ENCODE results near the gene HIPK2. TPM values are rescaled to one million over a fixed set of nuclear protein-coding genes. Genes with fewer than 3 reads are reported as not detected.

HIPK2 gene
- total RNA-seq, 4 donors from 2014 or later, result 13.6 to 21.8 (median 18.2) TPM

DNA sequence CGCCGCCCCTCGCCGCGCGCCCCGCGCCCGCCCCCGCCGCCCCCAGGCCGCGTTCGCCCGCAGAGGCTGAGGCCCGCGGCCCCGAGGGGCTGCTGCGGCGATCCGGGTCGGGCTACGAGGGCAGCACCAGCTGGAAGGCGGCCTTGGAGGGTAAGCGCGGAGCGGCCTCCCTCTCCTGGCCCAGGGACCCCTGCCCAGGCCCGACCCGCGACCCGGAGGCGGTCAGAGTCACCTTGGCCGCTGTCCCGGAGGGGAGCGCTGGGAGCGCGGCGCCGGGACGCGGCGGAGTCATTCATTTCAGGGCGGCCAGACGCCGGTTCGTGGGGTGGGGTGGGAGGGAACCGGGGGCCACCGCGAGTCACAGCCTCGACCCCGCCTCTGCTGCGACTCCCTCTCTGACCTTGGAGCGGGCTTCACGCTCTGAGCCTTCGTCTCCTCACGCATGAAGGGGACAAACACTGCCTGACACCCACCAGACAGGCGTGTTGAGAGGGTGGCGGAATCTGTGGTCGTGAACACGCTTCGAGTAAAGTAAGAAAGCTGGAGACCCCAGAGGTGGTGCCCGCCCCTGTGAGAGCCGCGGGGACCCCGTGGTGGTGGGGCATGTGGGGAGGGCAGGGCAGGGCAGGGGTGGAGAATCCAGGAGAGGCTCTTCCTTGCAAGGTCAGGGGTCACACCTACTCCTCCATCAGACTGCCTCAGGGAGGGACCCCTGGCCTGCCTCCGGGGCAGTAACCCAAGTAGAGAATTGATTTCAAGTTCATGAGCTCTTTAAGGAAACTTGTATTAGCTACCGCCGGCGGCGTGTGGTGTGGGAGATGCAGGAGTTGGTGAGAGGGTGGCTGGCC is 253.6 kb downstream of the HIPK2 start:
- H3K4me1 ChIP-seq, result peaks cover 10% of the 10 kb centered on the region

DNA sequence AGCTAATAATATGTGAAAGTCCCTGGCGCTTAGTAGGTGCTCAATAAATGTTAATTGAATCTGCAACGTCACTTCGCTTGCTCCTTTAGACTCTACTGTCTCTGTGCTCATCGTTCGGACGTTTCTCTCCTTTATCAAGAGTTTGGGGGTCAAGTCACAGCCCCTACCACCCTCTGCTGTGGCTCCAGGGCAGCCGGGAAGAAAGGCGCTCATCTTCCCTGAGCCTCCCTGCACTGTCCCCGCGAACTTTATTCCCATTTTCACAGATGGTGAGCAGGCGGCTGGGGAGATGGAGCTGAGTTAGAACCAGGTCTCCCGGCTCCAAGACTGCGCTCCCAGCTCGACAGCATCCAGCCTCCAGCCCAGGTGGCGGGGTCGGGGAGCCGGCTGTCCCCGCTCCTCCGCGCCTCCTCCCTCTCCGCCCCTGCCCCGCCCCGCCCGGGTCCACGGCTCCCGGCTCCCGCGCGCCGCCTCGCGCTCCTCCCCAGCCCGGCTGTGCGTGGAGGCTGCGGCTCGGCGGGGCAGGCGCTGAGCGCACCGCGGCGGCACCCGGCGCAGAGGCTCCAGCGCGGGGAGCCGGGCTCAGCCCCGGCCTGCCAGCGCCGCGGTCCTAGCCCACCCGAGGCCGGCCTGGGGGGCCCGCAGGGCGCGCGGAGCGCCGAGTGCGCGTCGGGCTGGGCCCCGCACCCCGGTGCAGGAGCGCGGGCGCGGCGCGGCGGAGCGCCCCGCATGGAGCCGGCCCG is 254.4 kb downstream of the HIPK2 start, which contains the start of gene CLEC2L:
Gene CLEC2L, plus strand, starts transcription at position 487 of the 743 bp plus-strand sequence. Its CDS starts 243 bp downstream, at position 730.
- no peak for TF ChIP-seq EP300 (IDR thresholded peaks at IDR 0.05)
- TF ChIP-seq, protein P1, sequence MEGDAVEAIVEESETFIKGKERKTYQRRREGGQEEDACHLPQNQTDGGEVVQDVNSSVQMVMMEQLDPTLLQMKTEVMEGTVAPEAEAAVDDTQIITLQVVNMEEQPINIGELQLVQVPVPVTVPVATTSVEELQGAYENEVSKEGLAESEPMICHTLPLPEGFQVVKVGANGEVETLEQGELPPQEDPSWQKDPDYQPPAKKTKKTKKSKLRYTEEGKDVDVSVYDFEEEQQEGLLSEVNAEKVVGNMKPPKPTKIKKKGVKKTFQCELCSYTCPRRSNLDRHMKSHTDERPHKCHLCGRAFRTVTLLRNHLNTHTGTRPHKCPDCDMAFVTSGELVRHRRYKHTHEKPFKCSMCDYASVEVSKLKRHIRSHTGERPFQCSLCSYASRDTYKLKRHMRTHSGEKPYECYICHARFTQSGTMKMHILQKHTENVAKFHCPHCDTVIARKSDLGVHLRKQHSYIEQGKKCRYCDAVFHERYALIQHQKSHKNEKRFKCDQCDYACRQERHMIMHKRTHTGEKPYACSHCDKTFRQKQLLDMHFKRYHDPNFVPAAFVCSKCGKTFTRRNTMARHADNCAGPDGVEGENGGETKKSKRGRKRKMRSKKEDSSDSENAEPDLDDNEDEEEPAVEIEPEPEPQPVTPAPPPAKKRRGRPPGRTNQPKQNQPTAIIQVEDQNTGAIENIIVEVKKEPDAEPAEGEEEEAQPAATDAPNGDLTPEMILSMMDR (IDR thresholded peaks at IDR 0.05), result no peak
- no peak for TF ChIP-seq POLR2AphosphoS5 (IDR thresholded peaks at IDR 0.05)
- no peak for TF ChIP-seq POLR2A (IDR thresholded peaks at IDR 0.05)
- Histone ChIP-seq H3K27ac (no peak within 1 kb of the TSS), H3K4me1 (peaks cover 10% of the 10 kb centered on the region), H3K4me3 (peak within 1 kb of the TSS; percentile 36), H3K9me3 (no peaks in the 10 kb centered on the region), H3K36me3 (no peaks in the 10 kb centered on the region), H3K27me3 (peaks cover 55% of the 10 kb centered on the region)
- no peak for DNase-seq (ENCODE audit: low spot score in 2 of 2)
- 13% methylated on average over 6 of the region's 75 CpGs for WGBS

More for the DNA sequence above, 253.6 kb downstream of the HIPK2 start:
- Histone ChIP-seq H3K27ac (no peak overlapping the region), H3K9me3 (no peaks in the 10 kb centered on the region), H3K36me3 (no peaks in the 10 kb centered on the region), H3K4me3 (peak overlapping the region; percentile 31), H3K27me3 (peaks cover 55% of the 10 kb centered on the region)
- no peak for DNase-seq (ENCODE audit: low spot score in 2 of 2)
- TF ChIP-seq POLR2AphosphoS5 (IDR thresholded peaks at IDR 0.05), result no peak
- no peak for TF ChIP-seq POLR2A (IDR thresholded peaks at IDR 0.05)
- TF ChIP-seq, protein P1 (IDR thresholded peaks at IDR 0.05), result no peak
- TF ChIP-seq EP300 (IDR thresholded peaks at IDR 0.05), result no peak
- 85% methylated on average over 19 of the region's 70 CpGs for WGBS

DNA sequence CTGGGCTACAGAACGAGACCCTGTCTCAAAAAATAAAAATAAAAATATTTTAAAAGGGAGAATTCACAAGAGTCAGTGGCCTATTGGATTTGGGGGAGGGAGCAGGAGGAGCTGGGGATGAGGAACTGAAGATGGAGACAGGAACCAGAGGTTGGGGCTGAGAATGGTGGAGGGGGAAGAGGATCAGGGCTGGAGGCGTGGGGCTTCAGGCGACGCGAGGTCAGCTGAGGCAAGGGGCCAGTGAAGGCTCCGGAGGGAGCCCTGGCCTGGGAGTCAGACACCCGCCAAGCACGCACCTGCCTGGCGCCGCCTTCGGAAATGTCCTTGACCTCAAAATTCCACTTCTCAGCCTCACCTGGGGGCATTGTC is 255.0 kb downstream of the HIPK2 start:
- Histone ChIP-seq H3K4me1 (peaks cover 10% of the 10 kb centered on the region), H3K9me3 (no peaks in the 10 kb centered on the region), H3K36me3 (no peaks in the 10 kb centered on the region), H3K4me3 (no peak overlapping the region), H3K27me3 (peaks cover 55% of the 10 kb centered on the region), H3K27ac (no peak overlapping the region)
- 15% methylated on average over 11 of the region's 11 CpGs for WGBS
- TF ChIP-seq EP300 (IDR thresholded peaks at IDR 0.05) (no peak), POLR2A (IDR thresholded peaks at IDR 0.05) (no peak), POLR2AphosphoS5 (IDR thresholded peaks at IDR 0.05) (no peak)
- TF ChIP-seq, protein P1 (IDR thresholded peaks at IDR 0.05), result no peak
- no peak for DNase-seq (ENCODE audit: low spot score in 2 of 2)

DNA sequence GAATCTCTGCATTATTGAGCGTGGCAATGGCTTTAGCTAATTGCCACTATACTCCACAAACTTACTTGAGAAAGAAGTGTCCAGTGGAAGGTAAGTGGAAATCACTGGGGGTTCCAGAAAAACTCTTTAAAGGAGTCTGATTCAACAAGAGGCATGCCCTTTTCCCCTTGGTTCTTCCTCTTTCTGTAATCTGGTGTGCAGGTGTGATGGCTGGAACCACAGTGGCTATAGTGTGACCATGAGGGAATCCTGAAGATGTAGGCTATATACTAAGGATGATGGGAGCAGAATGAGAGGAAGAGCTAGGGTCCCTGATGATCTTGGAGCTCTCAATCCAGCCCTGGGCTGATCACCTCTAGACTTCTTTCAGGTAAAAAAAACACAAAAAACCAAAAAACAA is 256.4 kb downstream of the HIPK2 start:
- Histone ChIP-seq H3K27me3 (peaks cover 49% of the 10 kb centered on the region), H3K36me3 (no peaks in the 10 kb centered on the region), H3K9me3 (no peaks in the 10 kb centered on the region), H3K27ac (no peak overlapping the region), H3K4me3 (no peak overlapping the region), H3K4me1 (peaks cover 10% of the 10 kb centered on the region)
- WGBS, result 95% methylated on average over 1 of the region's 1 CpG
- DNase-seq (ENCODE audit: low spot score in 2 of 2), result no peak
- no peak for TF ChIP-seq EP300 (IDR thresholded peaks at IDR 0.05)
- TF ChIP-seq, protein P1 (IDR thresholded peaks at IDR 0.05), result no peak
- TF ChIP-seq POLR2A (IDR thresholded peaks at IDR 0.05), result no peak
- no peak for TF ChIP-seq POLR2AphosphoS5 (IDR thresholded peaks at IDR 0.05)

DNA sequence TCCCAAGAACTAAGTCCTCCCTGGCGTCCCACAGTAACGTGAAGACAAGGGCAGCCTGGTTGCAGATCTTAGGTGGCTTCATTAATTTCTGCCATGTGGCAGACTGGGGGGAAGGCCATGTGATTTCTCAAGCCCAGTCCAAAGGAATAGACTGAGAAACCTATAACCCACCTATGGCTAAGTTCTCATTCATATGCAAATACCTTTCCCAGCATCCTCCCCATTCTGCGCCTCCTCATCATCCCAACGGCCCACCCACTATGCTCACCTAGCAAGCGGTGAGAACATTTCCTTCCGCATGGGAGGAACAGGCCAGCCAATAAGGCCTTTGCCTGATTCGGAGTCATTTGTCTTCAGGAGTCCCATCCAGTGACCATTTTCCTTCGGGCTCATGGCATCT is 262.5 kb downstream of the HIPK2 start:
- no peaks in the 10 kb centered on the region for H3K4me1 ChIP-seq
- DNase-seq (ENCODE audit: low spot score in 2 of 2), result no peak
- H3K27me3 ChIP-seq, result peaks cover 3% of the 10 kb centered on the region
- no peaks in the 10 kb centered on the region for H3K9me3 ChIP-seq
- no peak overlapping the region for H3K4me3 ChIP-seq
- no peaks in the 10 kb centered on the region for H3K36me3 ChIP-seq
- WGBS, result 91% methylated on average over 8 of the region's 8 CpGs
- TF ChIP-seq EP300 (IDR thresholded peaks at IDR 0.05) (no peak), POLR2A (IDR thresholded peaks at IDR 0.05) (no peak), POLR2AphosphoS5 (IDR thresholded peaks at IDR 0.05) (no peak)
- TF ChIP-seq, protein P1 (IDR thresholded peaks at IDR 0.05), result no peak
- no peak overlapping the region for H3K27ac ChIP-seq
